GM18508 (cell line): ENCODE measurements around the gene CCDC51.

ENCODE experiments used
- ATAC-seq: cut with Tn5 transposase; IDR thresholded peaks from one replicate; pipeline ENCODE4 v1.9.1; 2021; ENCODE audit warnings: moderate number of reproducible peaks; ENCODE audit not compliant: insufficient read depth, unreplicated experiment

Gene CCDC51

DNA sequence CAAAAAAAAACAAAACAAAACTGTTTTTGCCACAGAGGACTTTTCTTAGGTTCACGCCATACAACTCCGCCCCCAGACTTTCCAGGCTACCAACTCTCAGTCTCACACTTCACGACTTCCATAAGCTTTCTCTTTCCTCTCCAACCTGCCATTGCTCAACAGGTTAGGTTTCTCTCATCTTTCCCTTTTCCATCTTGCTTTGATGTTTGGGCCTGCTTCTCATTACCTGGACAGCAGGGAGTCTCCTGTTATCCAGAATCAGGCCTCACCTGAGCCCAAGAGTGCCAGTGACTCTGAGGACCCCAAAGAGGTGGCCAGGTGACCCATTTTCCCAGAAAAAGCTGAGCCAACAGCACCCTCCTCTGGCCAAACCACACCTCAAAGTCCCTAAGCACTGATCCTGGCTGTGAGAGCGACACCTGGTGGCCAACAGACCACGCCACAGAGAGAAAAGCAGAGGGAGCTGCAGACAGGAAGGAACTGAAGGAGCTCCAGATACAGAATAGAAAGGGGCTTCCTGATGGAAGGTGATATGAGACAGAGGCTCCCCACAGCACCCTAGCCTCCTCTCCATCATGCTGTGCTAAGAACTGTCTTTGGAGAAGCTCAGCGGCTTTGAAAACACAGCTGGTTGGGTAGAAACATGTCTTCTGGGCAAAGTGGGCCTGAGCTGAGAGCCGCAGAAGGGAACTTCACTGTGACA is 4.0 kb downstream of the CCDC51 start:
- no peak for ATAC-seq

DNA sequence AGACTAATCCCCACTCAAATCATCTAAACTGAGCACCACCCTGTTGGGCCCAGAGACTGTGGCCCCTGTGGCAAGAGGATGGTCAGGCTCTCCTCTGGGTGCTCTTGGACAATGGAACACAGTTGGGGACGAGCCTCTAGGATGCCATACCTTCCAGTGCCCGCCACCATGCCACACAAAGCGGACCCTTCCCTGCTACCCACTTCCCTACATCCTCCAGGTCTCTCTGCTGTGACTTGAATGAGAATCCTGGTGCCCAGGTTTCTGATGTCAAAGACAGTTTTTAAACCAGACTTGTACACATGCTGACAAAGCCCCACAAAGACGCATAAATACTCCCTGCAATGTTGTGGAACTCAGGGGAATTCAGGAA is 4.7 kb downstream of the CCDC51 start:
- no peak for ATAC-seq

DNA sequence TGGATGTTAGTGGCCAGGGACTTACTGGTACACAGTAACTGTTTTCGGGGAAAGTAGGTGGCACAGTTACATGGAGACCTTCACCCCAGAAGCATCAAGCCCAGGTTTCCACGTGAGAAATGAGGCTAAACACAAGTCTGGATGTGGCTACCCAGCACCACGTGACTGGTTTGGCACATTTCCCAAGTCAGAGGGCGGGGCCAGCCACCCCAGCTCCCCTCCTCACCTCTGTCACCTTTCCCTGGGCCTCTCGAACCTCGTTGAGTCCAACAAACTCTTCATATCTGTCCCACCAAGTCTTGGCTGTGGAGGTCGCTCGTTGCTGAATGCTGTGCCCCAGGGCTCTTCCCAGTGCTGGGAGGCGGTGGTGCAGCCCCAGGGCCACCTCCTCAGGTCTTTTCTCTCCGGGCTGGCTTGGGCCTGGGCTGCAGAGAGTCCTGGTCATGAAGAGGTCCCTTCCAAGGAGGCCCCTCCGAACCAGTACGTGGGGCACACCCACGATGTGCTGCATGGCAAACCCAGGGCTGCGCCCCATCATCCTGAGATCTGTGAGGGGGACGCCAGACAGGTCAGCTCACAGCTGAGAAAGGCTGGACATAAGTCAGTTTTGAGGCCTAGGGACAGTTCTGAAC is 5.2 kb downstream of the CCDC51 start:
- no peak for ATAC-seq

DNA sequence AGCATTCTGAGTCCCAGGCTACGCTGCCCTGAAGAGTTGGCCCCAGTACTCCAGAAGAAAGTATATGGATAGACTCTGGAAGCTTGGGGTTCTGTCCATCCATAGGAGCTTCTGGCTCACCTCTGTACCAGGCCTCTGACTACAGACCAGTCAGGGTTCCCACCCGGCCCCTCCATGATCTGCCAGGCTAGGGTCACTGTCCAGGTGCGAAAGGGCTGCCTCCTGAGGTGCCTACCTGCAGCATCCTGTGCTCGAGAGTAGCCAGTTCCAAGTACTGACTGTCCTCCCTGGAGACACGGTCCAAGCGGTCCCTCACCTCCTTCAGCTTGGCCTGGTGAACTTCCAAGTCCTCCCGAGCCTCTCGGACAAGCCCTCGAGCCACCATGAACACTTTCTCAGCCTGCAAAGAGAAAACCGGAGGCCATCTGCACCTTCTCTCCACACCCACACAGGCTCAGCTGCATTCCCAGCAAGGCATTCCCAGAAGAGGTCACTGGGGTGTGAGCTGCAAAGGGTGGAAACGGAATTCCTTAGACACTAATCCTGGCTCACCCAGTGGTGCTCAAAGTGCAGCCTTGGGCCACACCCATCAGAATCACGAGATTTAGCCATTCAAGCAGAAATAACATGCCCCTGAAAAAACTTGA is 6.3 kb downstream of the CCDC51 start:
- no peak for ATAC-seq

DNA sequence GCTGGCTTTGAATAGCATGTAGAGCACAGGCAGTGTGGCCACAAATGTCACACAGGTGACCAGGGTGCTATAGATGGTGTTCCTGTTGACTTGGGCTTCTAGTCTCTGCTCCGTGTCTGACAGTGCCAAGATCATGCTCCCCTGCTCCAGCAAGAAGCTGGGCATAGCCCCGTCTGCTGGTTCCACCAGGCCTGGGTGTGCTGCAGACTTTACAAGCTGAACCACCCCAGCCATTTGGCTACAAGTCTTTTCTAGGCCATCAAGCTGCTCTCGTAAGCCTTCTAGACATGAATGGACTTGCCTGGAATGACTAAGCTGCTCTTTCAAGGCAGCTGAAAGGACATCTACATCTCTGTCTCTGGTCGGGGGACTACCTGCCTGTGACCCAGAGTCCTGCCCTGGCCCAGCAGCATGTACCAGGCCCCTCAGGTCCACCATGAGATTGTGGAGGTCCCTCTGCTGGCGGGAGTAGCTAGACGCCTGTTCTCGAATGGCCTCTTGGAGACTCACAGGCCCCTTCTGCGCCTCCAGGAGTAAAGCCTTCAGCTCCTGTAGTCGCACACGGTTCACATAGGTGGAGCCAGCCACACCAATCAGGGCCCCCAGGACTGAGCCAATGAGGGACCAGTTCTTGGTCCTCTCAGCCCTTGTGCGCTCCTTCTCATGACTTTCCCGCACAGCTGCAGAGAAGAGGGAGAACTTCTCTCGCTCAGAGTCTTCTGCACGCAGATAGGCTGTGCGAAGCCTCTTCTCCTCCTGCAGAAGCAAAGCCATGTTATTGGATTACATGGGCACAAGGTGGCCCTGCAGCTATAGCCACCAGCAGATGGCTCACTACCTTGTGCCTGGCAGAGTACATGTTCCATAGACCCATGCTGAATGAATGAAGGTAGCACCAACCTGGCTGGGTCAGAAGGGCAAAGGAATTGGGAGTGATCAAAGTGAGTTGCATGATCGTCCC is 7.2 kb downstream of the CCDC51 start:
- no peak for ATAC-seq

DNA sequence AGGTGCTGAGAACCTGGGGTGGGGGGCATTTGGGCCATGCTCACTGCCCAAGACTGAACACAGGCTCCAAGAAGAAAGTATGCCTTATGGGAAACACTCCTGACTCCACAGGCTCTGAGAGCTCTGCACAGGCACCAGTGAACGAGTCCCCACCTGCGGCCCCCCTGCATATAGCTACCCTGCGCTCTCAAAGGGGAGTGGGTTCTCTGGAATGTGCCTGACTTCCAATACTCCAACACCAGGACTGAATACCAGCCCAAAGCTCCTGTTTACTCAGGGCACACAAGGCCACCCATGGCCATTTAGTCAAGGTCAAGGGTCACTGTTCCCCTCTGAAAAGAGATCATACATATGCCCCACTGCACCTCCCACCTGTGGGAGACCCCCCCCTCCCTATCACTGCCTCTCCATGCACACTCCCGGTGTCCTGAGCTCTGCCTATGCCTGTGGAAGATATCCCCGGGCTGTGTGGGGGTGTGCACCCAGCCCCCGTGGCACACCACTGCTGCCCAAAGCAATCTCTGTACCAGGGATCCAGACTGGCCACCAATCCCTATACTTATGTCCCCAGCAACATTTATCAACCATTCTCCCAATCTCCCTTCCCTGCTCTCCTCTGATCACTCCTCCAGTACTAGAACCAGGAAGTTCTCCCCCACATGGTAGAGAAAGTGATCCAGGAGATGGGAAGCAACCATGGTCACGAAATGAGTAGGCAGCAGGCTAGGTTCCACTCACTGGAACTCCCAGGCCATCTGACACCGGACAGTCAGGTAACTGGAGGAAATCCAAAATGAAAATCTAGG is 8.5 kb downstream of the CCDC51 start:
- ATAC-seq = no peak

DNA sequence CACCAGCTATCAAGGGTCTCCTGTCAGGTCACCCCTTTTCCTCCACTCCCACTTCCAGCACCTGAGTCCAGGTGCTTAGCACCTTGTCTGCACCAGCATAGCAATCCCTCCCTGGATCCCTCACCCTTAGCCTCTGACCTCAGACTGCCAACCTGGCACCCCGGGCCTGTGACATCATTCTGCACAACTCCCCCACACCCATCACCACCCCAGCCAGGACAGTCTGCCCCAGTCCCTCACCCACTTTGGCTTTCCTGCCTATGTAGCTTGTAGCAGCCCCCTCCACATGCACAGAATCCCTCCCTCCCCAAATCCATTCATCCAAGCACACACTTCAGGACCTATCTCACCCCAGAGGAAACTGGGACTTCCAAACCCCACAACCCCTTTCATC is 9.2 kb downstream of the CCDC51 start:
- ATAC-seq = no peak

DNA sequence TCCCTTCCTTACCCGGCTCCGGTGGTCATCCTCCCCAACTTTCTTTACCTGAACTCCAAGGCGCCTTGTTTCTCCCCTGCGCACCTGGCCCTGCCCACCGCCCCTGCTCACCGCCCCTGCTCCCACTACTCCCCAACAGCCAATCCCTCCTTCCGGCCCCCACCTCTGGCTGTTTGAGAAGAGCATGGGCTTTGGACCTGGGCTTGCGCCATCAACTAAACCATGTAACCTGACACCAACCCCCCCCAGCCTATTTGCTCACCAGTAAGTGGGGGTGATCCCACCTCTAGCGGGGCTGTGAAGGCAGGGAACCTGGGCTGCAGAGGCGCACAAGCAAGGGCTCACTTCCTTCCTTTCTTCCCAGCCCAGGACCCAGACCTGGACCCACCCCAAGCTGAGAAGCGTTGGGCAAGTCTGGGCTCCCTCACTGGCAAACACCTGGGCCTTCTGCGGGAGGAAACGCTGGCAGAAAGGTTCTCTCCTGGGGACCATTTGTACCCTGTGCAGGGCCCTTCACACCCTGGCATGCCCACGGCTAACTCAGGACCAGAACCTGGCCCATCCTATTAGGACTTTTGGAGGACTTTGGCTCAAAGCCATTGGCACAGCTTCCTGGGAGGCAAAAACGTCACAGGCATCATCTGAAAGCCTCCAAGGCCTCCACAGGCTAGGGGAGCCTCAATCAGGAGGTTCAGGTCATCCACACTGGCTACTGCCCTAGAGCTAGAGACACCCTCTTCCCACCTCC is 9.8 kb downstream of the CCDC51 start, which contains the start of gene PLXNB1:
Gene PLXNB1 (minus strand): TSS at position 127 of the 748 bp plus-strand sequence. CDS start 5,475 bp downstream, outside the sequence.
- no peak for ATAC-seq

DNA sequence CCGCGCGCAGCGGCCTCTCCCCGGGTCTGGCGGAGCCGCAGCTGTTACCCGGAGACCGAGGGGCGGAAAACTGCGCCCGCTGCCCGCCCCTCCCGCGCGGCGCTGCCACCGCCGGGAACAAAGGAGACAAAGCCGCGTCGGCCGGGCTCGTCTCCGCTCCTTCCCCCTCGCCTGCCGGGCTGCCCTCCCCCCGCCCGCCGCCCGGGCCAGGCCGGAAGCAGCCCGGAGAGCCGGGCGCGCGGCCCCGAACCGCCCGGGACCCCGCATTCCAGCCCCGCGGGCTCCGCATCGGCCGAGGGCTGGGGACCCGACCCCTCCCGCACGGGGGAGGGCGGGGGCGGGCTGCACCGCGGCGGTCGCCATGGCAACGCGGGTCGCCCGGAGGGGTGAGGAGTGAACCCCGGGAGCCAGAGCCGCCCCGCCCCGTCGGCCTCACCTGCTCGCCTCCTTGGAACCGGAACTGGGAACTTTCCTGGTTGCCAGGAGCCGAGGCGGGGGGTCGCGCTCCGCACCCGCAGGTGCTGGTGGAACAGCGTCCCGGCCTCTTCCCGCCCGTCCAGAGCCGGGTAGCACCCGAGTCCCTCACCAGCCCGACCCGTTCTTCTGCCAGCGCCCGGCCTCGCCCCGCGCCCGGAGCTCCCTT is 10.5 kb downstream of the CCDC51 start:
- ATAC-seq = no peak

DNA sequence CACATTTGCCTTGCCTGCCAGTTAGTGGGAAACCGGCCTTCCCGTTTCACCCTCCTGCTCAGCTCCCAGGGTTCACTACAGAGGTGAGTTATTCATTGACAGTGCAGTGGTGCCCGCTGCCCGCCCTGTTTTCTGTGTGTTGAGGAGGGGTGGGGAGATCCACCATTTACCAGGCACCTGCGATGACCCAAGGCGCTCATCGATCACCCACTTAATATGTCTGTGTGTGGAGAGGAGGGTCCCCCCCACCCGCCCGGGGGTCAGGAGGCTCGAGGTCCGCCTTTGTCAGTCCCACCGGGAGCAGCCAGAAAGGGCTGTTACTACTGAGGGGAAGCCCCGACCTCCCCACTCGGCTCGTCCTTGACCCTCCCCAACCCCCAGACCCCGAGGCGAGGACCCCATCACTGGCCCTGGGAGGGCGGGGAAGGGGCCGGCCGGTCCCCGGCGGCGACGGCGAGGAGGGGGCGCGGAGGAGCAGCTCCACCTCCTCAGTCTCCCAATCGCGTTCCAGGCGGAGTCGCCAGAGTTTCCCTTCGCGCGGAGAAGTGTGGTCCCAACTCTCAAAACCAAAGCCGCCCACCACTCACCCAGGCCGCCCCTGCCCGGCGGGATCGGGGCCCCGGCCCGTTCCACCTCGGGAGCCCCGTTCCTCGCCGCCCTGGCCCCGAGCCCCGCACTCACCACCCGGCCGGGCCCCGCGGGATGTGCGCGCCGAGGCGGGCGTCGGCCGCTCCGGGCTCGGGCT is 11.2 kb downstream of the CCDC51 start:
- no peak for ATAC-seq

DNA sequence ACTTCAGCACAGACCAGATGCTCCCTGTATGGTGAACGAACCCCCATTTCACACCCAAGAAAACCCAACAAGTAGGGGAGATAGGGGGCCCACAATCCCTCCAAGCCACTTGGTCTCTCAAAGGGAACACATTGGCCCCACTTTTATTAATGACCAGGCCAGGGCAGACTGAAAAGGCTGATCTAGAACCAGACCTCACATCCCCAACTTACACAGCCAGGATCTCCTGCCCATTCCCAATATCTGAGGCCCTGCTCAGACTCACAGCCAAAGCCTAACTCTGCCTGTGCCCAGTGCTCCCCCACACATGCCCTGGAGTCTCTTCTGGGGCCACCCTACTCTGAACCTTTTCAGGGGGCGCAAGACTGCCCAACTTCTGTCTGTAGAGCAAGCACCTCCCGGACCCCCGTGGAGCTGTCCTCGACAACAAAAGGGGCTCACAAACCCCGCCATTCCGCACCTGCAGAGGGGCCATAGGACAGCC is 11.8 kb downstream of the CCDC51 start:
- no peak for ATAC-seq

DNA sequence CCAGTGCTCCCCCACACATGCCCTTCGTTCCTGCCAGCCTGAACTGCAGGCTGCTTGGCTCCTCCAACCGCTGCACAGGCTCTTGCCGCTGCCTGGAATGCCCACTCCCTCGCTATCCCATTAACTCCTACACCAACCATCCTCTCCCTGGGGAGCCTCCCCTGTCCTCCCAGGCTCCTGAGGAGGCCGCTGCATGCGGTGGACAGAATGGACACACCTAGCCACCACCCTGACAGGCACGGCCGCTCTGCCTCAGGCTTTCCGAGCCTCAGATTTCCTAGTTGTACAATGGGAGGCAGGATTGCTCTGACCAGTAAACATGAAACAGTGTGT is 12.3 kb downstream of the CCDC51 start:
- ATAC-seq = no peak

DNA sequence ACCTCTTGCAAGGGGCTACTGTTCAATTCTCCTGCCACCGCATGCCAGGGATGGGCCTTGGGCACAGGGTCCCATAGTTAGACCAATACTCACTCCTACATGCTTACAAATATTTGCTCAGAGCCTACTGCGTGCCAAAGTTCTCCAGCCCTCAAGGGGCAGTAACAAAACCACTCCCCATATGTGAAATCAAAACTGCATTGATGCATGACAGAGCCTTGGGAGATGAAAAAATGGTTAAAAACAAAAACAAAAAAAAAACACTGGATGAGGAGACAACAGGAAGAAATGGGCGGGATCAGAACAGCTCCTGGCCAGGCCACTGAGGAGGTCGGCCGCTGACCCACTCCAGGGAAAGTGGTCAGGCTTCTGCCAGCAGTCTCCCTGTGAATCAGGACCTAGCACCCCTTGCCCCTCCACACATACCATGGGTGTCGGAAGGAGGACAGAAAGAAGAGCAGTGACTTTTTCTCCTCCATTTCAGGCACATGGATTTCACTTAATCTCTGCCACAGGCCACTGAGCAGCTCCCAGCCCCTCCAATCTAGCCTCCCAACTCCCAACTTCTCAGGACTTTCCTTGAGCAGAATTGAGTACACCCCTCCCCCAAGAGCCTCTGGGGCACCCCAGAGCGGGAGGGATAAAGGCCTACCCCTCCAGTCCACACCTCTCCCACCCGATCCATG is 12.8 kb downstream of the CCDC51 start:
- ATAC-seq = no peak

DNA sequence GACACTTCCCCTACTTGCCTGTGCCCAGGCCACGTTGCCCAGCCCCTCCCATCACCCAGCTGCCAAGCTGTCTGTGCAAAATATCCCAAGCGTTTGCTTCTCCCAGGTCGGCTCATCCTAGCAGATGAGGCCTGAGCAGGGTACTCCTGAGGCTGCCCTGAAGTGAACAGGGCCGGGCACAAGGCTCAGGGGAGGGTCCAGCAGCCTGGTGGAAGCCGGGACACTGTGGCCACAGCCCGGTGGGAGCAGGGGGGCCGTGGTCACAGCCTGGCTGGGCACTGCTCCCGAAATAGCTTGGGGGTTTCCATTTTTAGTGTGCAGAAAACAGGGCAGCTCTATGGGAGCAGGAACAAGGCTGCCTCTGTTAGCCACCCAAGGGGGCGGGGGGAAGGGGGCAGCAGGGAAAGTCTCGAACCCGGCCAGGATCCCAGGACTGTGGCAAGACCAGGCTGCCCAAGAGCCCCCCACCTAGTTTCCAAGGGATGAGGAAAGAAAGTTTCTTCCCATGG is 13.5 kb downstream of the CCDC51 start:
- ATAC-seq = no peak

DNA sequence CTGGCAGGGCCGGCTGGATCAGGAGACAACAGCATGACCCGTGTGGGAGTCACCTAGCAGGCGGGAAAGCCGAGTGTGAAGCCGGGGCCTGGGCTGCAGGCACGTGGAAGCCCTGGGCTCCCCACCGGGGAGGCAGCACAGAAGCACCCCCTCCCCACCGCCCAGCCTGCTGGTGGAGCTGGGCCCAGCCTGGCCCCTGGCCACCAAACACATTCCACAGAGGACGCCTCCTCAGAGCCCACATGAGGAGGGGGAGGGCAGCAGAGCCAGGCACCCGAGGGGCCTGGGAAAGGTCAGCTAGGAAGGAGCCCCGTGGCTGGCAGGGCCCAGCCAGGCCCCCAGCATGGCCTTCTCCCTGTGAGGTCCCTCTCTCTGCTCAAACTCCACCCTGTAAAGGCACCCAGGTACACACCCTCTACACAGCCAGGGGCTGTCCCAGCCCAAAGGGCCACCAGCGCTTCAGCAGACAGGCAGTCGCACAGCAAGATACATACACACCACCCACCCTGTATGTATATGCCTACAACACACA is 14.6 kb downstream of the CCDC51 start:
- no peak for ATAC-seq

DNA sequence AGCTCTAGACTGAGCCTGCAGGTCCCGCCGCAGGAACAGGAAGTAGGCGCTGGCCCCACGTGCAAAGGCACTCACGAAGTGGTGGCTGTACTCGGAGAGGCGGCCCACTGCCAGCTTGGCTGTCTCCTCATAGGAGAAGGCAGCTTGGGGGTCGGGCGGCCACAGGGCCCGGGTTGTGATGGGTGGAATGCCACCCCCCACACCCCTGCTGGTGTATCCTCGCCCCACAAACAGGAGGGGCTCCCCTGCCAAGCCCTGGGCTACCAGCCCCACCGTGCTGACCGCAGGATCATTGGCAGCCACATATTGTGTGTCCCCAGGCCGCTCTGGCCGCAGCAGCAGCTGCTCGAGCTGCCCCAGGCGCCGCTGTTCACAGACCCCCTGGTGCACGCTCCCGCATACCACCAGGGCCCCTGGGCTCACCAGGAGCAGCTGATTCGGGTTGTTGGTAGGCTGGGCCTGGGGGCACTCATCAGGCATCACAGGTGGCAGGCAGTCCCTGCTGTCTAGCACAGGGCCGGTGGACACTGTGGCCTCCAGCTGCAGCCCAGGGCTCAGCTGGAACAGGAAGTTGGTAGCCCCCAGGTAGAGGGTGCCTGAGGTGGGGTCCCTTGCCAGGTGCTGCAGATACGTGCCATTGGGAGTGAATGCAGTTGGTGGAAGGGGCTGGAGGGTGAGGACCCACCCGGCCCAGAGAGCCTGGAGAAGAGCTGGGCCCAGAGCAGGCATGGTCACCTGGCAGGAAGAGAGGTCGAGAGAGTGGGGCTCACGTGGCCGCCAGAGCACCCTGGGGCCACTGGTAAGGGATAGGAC is 15.8 kb downstream of the CCDC51 start:
- ATAC-seq = no peak
